ENCODE measurements around the gene EXOC4. TPM values are rescaled to one million over a fixed set of nuclear protein-coding genes. Genes with fewer than 3 reads are reported as not detected.

The EXOC4 gene
- total and polyA plus RNA-seq, 2 of the 13 experiments (the other 11 are each of a cell fraction or from before 2014, with no cell fraction given) = 22.5 to 39.0 TPM

GRCh38 chr7:133830081-133830480 is 577.2 kb downstream of the EXOC4 start:
- ChIA-PET CTCF (ENCODE audit: low intra/inter-chr PET ratio, low total read pairs) (no interaction called here), POLR2A (no interaction called here)
- Histone ChIP-seq H3K9ac (ENCODE audit: insufficient read depth, low read depth, low read length) (no peak overlapping the region), H3K27ac (ENCODE audit: extremely low read length, insufficient read depth, low read length) (no peak overlapping the region), H3K36me3 (replicated peaks in 1 of 2; ENCODE audit: control insufficient read depth in 1 of 2, insufficient read depth in 2 of 2, low read length in 2 of 2) (no peaks in the 10 kb centered on the region), H3K4me2 (ENCODE audit: low read depth, low read length) (no peak overlapping the region), H3K27me3 (ENCODE audit: control insufficient read depth in 1 of 2, insufficient read depth in 2 of 2, low read length in 2 of 2) (no peaks in the 10 kb centered on the region), H3K9me3 (ENCODE audit: low read length) (no peaks in the 10 kb centered on the region), H3K4me3 (replicated peaks in 1 of 3; ENCODE audit: insufficient read depth in 1 of 3, low read depth in 2 of 3, low read length in 3 of 3) (no peak overlapping the region), H3K4me1 (ENCODE audit: insufficient read depth, low read length) (peaks cover 10% of the 10 kb centered on the region), H2AFZ (ENCODE audit: low read length) (no peak overlapping the region), H3K79me2 (ENCODE audit: insufficient read depth, low read length) (no peaks in the 10 kb centered on the region), H4K20me1 (ENCODE audit: insufficient read depth, low read length) (no peaks in the 10 kb centered on the region)
- ATAC-seq = peak; percentile 63
- no TSS peak for BruUV-seq (replicated peaks)
- in situ Hi-C loops (cut with HindIII; ENCODE audit: extremely low pct_ligation_motif_present, low pct_unique_long_range_greater_than_20kb) = no loop called here
- WGBS (ENCODE audit: low lambda C conversion rate) = 48% methylated on average over 6 of the region's 6 CpGs
- FAIRE-seq = peak; percentile 15
- no peak for DNase-seq (ENCODE audit: low spot score)
- intact Hi-C loops (cut with micrococcal nuclease; ENCODE audit: unreplicated experiment) = no loop called here
- TF ChIP-seq ZMYM4 (CRISPR knock-in tag; IDR thresholded peaks at IDR 0.05) = peak; percentile 35; the same call in 1 of the 2 replicates
- TF ChIP-seq ZNF160 (CRISPR knock-in tag; IDR thresholded peaks at IDR 0.05) = no peak
- TF ChIP-seq RARA (CRISPR knock-in tag; IDR thresholded peaks at IDR 0.05) = peak; percentile 36; the same call in 1 of the 2 replicates
- TF ChIP-seq SMYD3 (CRISPR knock-in tag; IDR thresholded peaks at IDR 0.05) = no peak
- TF ChIP-seq ARID5B (CRISPR knock-in tag; IDR thresholded peaks at IDR 0.05) = peak; percentile 59
- TF ChIP-seq TEAD3 (CRISPR knock-in tag; optimal IDR thresholded peaks at IDR 0.05; ENCODE audit: borderline replicate concordance) = peak; percentile 17
- TF ChIP-seq KDM6A (CRISPR knock-in tag; IDR thresholded peaks at IDR 0.05; ENCODE audit: low read depth) = no peak
- TF ChIP-seq ZNF34 (CRISPR knock-in tag; IDR thresholded peaks at IDR 0.05; ENCODE audit: borderline replicate concordance) = no peak
- TF ChIP-seq ZNF101 (CRISPR knock-in tag; IDR thresholded peaks at IDR 0.05; ENCODE audit: borderline replicate concordance, low read depth) = no peak
- TF ChIP-seq PAXIP1 (CRISPR knock-in tag; conservative IDR thresholded peaks at IDR 0.05) = peak; percentile 22; the same call in 1 of the 2 replicates
- TF ChIP-seq SALL1 (CRISPR knock-in tag; IDR thresholded peaks at IDR 0.05) = peak; percentile 31; the same call in 1 of the 2 replicates
- TF ChIP-seq RXRB (CRISPR knock-in tag; IDR thresholded peaks at IDR 0.05; ENCODE audit: borderline replicate concordance) = 0 out of 2 replicates have a peak, but pooled peaks have one; percentile 23
- no peak for TF ChIP-seq NONO (IDR thresholded peaks at IDR 0.05)
- no peak for TF ChIP-seq NONO (CRISPR knock-in tag; conservative IDR thresholded peaks at IDR 0.05)
- TF ChIP-seq DMAP1 (CRISPR knock-in tag; IDR thresholded peaks at IDR 0.05) = no peak
- 0 out of 2 replicates have a peak, but pooled peaks have one; percentile 20 for TF ChIP-seq ZKSCAN1 (IDR thresholded peaks at IDR 0.05; ENCODE audit: low read length)

All from HepG2 (cell line).